Thyroid gland (tissue), 4 donors: ENCODE measurements around the gene AMOTL2. TPM values are rescaled to one million over a fixed set of nuclear protein-coding genes. Genes with fewer than 3 reads are reported as not detected.

Experiments used
- DNase-seq, 2 donors: peaks; one replicate each; pipeline ENCODE4 v3.0.0-alpha.2; 2019
- H3K27ac ChIP-seq, 3 donors: fragments of 200-600 bp; sonication (generic); 1 replicate in 2 of 3; 2 replicates in 1 of 3; pipeline ENCODE4 v1.5.1; 2016 to 2019; ENCODE audit warnings: mild to moderate bottlenecking in 1 of 3, moderate library complexity in 1 of 3
- H3K27me3 ChIP-seq: fragments of 200-600 bp; sonication (generic); one replicate; pipeline ENCODE4 v1.5.1; 2019
- H3K36me3 ChIP-seq, 2 donors: fragments of 200-600 bp; sonication (generic); one replicate each; pipeline ENCODE4 v1.5.1; 2016 to 2019
- H3K4me1 ChIP-seq, 2 donors: fragments of 200-600 bp; sonication (generic); one replicate each; pipeline ENCODE4 v1.5.1; 2017 to 2019
- H3K4me3 ChIP-seq, 3 donors: fragments of 200-600 bp; sonication (generic); replicated peaks in 1 of 3; 1 replicate in 2 of 3; 2 replicates in 1 of 3; pipeline ENCODE4 v1.5.1; 2016; ENCODE audit warnings: mild to moderate bottlenecking in 1 of 3
- H3K9me3 ChIP-seq: fragments of 200-600 bp; sonication (generic); one replicate; pipeline ENCODE4 v1.5.1; 2017
- CTCF ChIP-seq, 6 experiments: fragments of 200-600 bp in 3 of 6; fragments of 450-650 bp in 3 of 6; sonication (generic) in 3 of 6; IDR thresholded peaks; one replicate each; pipeline ENCODE4 v1.5.1; 2016 to 2019; ENCODE audit warnings: antibody characterized with exemption in 6 of 6, mild to moderate bottlenecking in 2 of 6, inconsistent platforms in 1 of 6, moderate library complexity in 1 of 6
- POLR2A ChIP-seq, 2 donors: fragments of 450-650 bp; IDR thresholded peaks; one replicate each; pipeline ENCODE4 v1.6.1; 2017; ENCODE audit warnings: antibody characterized with exemption in 2 of 2, mild to moderate bottlenecking in 2 of 2, moderate library complexity in 1 of 2
- WGBS, 2 donors: methylation state at CpG; one replicate each; pipeline ENCODE4 v1.1.5; 2017; 5-methylcytosine and 5-hydroxymethylcytosine counted together
- intact Hi-C: fragments of 100-400 bp; cut with DNase I; formaldehyde crosslinking; loops from one replicate; pipeline ENCODE4 v1.15.1; 2023
- total RNA-seq, 4 donors: library from RNA; depleted of rRNA; stranded (reverse); fragments of >200 nt; gene quantifications; one replicate each; pipeline ENCODE4 v1.2.3, GENCODE V29; 2016

Gene AMOTL2
- total RNA-seq, 4 donors from 2014 or later, result 76.0 to 149 (median 117) TPM

- intact Hi-C loops, result no loop called here
- peaks cover 0 to 11% of the 10 kb centered on the region in 2 donors for H3K4me1 ChIP-seq
- no peaks in the 10 kb centered on the region for H3K27me3 ChIP-seq
- no peaks in the 10 kb centered on the region for H3K9me3 ChIP-seq
- WGBS, 2 donors, result 84 to 96% methylated on average over 5 to 6 of the region's 6 CpGs
- no peak for DNase-seq
- no peaks in the 10 kb centered on the region for H3K36me3 ChIP-seq
- TF ChIP-seq CTCF (IDR thresholded peaks at IDR 0.05), result no peak
- no peak for TF ChIP-seq POLR2A (IDR thresholded peaks at IDR 0.05)
- H3K4me3 ChIP-seq, result no peak overlapping the region
- no peak overlapping the region for H3K27ac ChIP-seq
These were observed 33.0 kb upstream of the AMOTL2 start for GRCh38 chr3:134407239-134407625.

GRCh38 chr3:134406331-134407238 is 32.3 kb upstream of the AMOTL2 start:
- H3K9me3 ChIP-seq, result no peaks in the 10 kb centered on the region
- DNase-seq, result peak; percentile 69 to 73
- WGBS, 2 donors, result 8 to 12% methylated on average over 22 to 25 of the region's 64 CpGs
- no peak overlapping the region for H3K27ac ChIP-seq
- H3K27me3 ChIP-seq, result no peaks in the 10 kb centered on the region
- no peaks in the 10 kb centered on the region for H3K36me3 ChIP-seq
- TF ChIP-seq POLR2A (IDR thresholded peaks at IDR 0.05) (no peak), CTCF (IDR thresholded peaks at IDR 0.05) (no peak)
- peaks cover 0 to 11% of the 10 kb centered on the region in 2 donors for H3K4me1 ChIP-seq
- H3K4me3 ChIP-seq, result peak overlapping the region in 2 of 3 donors; percentile 20 to 32
- intact Hi-C loops, result no loop called here

GRCh38 chr3:134404366-134404885 is 30.2 kb upstream of the AMOTL2 start:
- peaks cover 0 to 11% of the 10 kb centered on the region in 2 donors for H3K4me1 ChIP-seq
- intact Hi-C loops, result no loop called here
- H3K27me3 ChIP-seq, result no peaks in the 10 kb centered on the region
- TF ChIP-seq CTCF (IDR thresholded peaks at IDR 0.05), result no peak
- no peak for TF ChIP-seq POLR2A (IDR thresholded peaks at IDR 0.05)
- no peaks in the 10 kb centered on the region for H3K36me3 ChIP-seq
- H3K4me3 ChIP-seq, result no peak overlapping the region
- 92 to 96% methylated on average over 4 of the region's 4 CpGs for WGBS, 2 donors
- H3K9me3 ChIP-seq, result no peaks in the 10 kb centered on the region
- H3K27ac ChIP-seq, result no peak overlapping the region
- DNase-seq, result no peak

GRCh38 chr3:134397755-134398154 is 23.5 kb upstream of the AMOTL2 start:
- WGBS, 2 donors, result 87 to 90% methylated on average over 7 of the region's 7 CpGs
- peaks cover 4 to 7% of the 10 kb centered on the region in 2 donors for H3K4me1 ChIP-seq
- no peaks in the 10 kb centered on the region for H3K27me3 ChIP-seq
- DNase-seq, result no peak
- TF ChIP-seq POLR2A (IDR thresholded peaks at IDR 0.05) (no peak), CTCF (IDR thresholded peaks at IDR 0.05) (no peak)
- no peaks in the 10 kb centered on the region for H3K36me3 ChIP-seq
- H3K27ac ChIP-seq, result no peak overlapping the region
- intact Hi-C loops, result no loop called here
- H3K9me3 ChIP-seq, result no peaks in the 10 kb centered on the region
- H3K4me3 ChIP-seq, result no peak overlapping the region

GRCh38 chr3:134395103-134395502 is 20.9 kb upstream of the AMOTL2 start:
- intact Hi-C loops, result no loop called here
- 88 to 100% methylated on average over 1 of the region's 1 CpG for WGBS, 2 donors
- no peak for DNase-seq
- H3K9me3 ChIP-seq, result no peaks in the 10 kb centered on the region
- no peaks in the 10 kb centered on the region for H3K27me3 ChIP-seq
- H3K36me3 ChIP-seq, result no peaks in the 10 kb centered on the region
- H3K27ac ChIP-seq, result no peak overlapping the region
- peaks cover 12 to 18% of the 10 kb centered on the region in 2 donors for H3K4me1 ChIP-seq
- no peak for TF ChIP-seq POLR2A (IDR thresholded peaks at IDR 0.05)
- no peak for TF ChIP-seq CTCF (IDR thresholded peaks at IDR 0.05)
- no peak overlapping the region for H3K4me3 ChIP-seq
